Measurements from ENCODE around the gene MAST4. TPM values are rescaled to one million over a fixed set of nuclear protein-coding genes. Genes with fewer than 3 reads are reported as not detected.

Gene MAST4
- total and polyA plus RNA-seq, 4 donors: 3.7 to 9.5 (median 6.5) TPM

DNA sequence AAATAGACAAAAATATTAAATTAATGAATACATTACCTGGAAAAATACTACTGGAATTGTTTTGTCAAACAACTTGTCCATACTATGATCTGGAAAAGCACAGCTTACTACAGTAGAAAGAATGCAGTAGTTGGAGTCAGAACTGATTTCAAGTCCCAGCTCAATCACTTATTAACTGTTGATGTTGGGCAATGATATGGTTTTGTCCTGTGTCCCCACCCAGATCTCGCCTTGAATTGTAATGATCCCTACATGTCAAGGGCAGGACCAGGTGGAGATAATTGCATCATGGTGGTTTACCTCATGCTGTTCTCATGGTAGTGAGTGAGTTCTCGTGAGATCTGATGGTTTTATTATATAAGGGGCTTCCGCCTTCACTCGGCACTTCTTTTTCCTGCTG is 352.9 kb downstream of the MAST4 start:
- Histone ChIP-seq H3K36me3 (ENCODE audit: control insufficient read depth in 4 of 4, insufficient read depth in 3 of 4, low read depth in 1 of 4, low read length in 3 of 4) (no peaks in the 10 kb centered on the region), H3K4me1 (ENCODE audit: control insufficient read depth in 4 of 4, insufficient read depth in 4 of 4, low read length in 3 of 4) (peaks cover 0 to 3% (median 0%) of the 10 kb centered on the region in 4 donors), H3K27ac (ENCODE audit: low read depth in 1 of 2, low read length in 2 of 2) (no peak overlapping the region), H3K9me3 (ENCODE audit: control insufficient read depth in 4 of 4, low read length in 3 of 4) (no peaks in the 10 kb centered on the region), H3K4me3 (ENCODE audit: low read depth in 1 of 3, low read length in 3 of 3) (no peak overlapping the region), H3K27me3 (ENCODE audit: control insufficient read depth in 4 of 4, insufficient read depth in 4 of 4, low read length in 3 of 4) (no peaks in the 10 kb centered on the region), H3K9ac (ENCODE audit: low read depth in 1 of 2, low read length in 2 of 2) (no peak overlapping the region)
- DNase-seq (ENCODE audit: low spot score): no peak
- 88% methylated on average over 4 of the region's 4 CpGs for WGBS
- no peak for TF ChIP-seq EGR1 (IDR thresholded peaks at IDR 0.05; ENCODE audit: low read depth in 2 of 2)
- no peak for TF ChIP-seq HNF4G (IDR thresholded peaks at IDR 0.05)
- no peak for TF ChIP-seq ATF3 (IDR thresholded peaks at IDR 0.05)
- no peak for TF ChIP-seq FOXA2 (IDR thresholded peaks at IDR 0.05)
- TF ChIP-seq, protein P1, sequence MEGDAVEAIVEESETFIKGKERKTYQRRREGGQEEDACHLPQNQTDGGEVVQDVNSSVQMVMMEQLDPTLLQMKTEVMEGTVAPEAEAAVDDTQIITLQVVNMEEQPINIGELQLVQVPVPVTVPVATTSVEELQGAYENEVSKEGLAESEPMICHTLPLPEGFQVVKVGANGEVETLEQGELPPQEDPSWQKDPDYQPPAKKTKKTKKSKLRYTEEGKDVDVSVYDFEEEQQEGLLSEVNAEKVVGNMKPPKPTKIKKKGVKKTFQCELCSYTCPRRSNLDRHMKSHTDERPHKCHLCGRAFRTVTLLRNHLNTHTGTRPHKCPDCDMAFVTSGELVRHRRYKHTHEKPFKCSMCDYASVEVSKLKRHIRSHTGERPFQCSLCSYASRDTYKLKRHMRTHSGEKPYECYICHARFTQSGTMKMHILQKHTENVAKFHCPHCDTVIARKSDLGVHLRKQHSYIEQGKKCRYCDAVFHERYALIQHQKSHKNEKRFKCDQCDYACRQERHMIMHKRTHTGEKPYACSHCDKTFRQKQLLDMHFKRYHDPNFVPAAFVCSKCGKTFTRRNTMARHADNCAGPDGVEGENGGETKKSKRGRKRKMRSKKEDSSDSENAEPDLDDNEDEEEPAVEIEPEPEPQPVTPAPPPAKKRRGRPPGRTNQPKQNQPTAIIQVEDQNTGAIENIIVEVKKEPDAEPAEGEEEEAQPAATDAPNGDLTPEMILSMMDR (IDR thresholded peaks at IDR 0.05; ENCODE audit: low read depth, low read length, missing input control): no peak
- TF ChIP-seq JUND (IDR thresholded peaks at IDR 0.05): no peak
- no peak for TF ChIP-seq RAD21 (IDR thresholded peaks at IDR 0.05)

GRCh38 chr5:66952153-66952552 is 356.0 kb downstream of the MAST4 start:
- Histone ChIP-seq H3K36me3 (ENCODE audit: control insufficient read depth in 4 of 4, insufficient read depth in 3 of 4, low read depth in 1 of 4, low read length in 3 of 4) (no peaks in the 10 kb centered on the region), H3K9ac (ENCODE audit: low read depth in 1 of 2, low read length in 2 of 2) (no peak overlapping the region), H3K27ac (ENCODE audit: low read depth in 1 of 2, low read length in 2 of 2) (no peak overlapping the region), H3K9me3 (ENCODE audit: control insufficient read depth in 4 of 4, low read length in 3 of 4) (no peaks in the 10 kb centered on the region), H3K4me3 (ENCODE audit: low read depth in 1 of 3, low read length in 3 of 3) (no peak overlapping the region), H3K27me3 (ENCODE audit: control insufficient read depth in 4 of 4, insufficient read depth in 4 of 4, low read length in 3 of 4) (no peaks in the 10 kb centered on the region), H3K4me1 (ENCODE audit: control insufficient read depth in 4 of 4, insufficient read depth in 4 of 4, low read length in 3 of 4) (peaks cover 0 to 3% (median 0%) of the 10 kb centered on the region in 4 donors)
- no peak for DNase-seq (ENCODE audit: low spot score)
- no peak for TF ChIP-seq HNF4G (IDR thresholded peaks at IDR 0.05)
- no peak for TF ChIP-seq HNF4A (conservative IDR thresholded peaks at IDR 0.05)
- TF ChIP-seq JUND (IDR thresholded peaks at IDR 0.05): no peak
- TF ChIP-seq NR2F2 (IDR thresholded peaks at IDR 0.05): no peak
- TF ChIP-seq, protein P1 (IDR thresholded peaks at IDR 0.05; ENCODE audit: low read depth, low read length, missing input control): no peak
- no peak for TF ChIP-seq GABPA (IDR thresholded peaks at IDR 0.05 in 1 of 2, conservative IDR thresholded peaks at IDR 0.05 in 1 of 2)
- TF ChIP-seq FOXA2 (IDR thresholded peaks at IDR 0.05): no peak
- TF ChIP-seq, protein P2, sequence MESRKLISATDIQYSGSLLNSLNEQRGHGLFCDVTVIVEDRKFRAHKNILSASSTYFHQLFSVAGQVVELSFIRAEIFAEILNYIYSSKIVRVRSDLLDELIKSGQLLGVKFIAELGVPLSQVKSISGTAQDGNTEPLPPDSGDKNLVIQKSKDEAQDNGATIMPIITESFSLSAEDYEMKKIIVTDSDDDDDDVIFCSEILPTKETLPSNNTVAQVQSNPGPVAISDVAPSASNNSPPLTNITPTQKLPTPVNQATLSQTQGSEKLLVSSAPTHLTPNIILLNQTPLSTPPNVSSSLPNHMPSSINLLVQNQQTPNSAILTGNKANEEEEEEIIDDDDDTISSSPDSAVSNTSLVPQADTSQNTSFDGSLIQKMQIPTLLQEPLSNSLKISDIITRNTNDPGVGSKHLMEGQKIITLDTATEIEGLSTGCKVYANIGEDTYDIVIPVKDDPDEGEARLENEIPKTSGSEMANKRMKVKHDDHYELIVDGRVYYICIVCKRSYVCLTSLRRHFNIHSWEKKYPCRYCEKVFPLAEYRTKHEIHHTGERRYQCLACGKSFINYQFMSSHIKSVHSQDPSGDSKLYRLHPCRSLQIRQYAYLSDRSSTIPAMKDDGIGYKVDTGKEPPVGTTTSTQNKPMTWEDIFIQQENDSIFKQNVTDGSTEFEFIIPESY (IDR thresholded peaks at IDR 0.05): no peak
- no peak for TF ChIP-seq ATF3 (IDR thresholded peaks at IDR 0.05)
- TF ChIP-seq, protein P3, sequence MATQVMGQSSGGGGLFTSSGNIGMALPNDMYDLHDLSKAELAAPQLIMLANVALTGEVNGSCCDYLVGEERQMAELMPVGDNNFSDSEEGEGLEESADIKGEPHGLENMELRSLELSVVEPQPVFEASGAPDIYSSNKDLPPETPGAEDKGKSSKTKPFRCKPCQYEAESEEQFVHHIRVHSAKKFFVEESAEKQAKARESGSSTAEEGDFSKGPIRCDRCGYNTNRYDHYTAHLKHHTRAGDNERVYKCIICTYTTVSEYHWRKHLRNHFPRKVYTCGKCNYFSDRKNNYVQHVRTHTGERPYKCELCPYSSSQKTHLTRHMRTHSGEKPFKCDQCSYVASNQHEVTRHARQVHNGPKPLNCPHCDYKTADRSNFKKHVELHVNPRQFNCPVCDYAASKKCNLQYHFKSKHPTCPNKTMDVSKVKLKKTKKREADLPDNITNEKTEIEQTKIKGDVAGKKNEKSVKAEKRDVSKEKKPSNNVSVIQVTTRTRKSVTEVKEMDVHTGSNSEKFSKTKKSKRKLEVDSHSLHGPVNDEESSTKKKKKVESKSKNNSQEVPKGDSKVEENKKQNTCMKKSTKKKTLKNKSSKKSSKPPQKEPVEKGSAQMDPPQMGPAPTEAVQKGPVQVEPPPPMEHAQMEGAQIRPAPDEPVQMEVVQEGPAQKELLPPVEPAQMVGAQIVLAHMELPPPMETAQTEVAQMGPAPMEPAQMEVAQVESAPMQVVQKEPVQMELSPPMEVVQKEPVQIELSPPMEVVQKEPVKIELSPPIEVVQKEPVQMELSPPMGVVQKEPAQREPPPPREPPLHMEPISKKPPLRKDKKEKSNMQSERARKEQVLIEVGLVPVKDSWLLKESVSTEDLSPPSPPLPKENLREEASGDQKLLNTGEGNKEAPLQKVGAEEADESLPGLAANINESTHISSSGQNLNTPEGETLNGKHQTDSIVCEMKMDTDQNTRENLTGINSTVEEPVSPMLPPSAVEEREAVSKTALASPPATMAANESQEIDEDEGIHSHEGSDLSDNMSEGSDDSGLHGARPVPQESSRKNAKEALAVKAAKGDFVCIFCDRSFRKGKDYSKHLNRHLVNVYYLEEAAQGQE (IDR thresholded peaks at IDR 0.05): no peak
- TF ChIP-seq FOXA1 (IDR thresholded peaks at IDR 0.05): no peak
- TF ChIP-seq EGR1 (IDR thresholded peaks at IDR 0.05; ENCODE audit: low read depth in 2 of 2): no peak
- 97% methylated on average over 1 of the region's 1 CpG for WGBS

Measured in liver (tissue), 9 donors.